IMR-90 (cell line): ENCODE measurements around the gene AMIGO1. TPM values are rescaled to one million over a fixed set of nuclear protein-coding genes. Genes with fewer than 3 reads are reported as not detected.

Experiments used
- ATAC-seq: fragments of 200-7000 bp; cut with Tn5 transposase; 2 replicates; pipeline ENCODE4 v1.9.1; 2020; ENCODE audit warnings: low read depth, mild to moderate bottlenecking, moderate library complexity
- BruUV-seq: library from RNA; stranded (reverse); fragments of 400-500 nt; replicated peaks from 2 replicates; lab custom pipeline; 2021; lab: Mats Ljungman, UMichigan
- CTCF ChIA-PET: fragments of 300-600 bp; formaldehyde crosslinking; extraction: SDS; loops from one replicate; lab custom pipeline; 2021; ENCODE audit warnings: antibody characterized with exemption; lab: Yijun Ruan, JAX
- POLR2A ChIA-PET: fragments of 300-600 bp; sonication (Branson Sonifier 250); formaldehyde crosslinking; loops from one replicate; lab custom pipeline; 2022; ENCODE audit warnings: antibody characterized with exemption; ENCODE audit not compliant: unreplicated experiment; lab: Charles Lee
- DNase-seq: peaks from one replicate; pipeline ENCODE4 v3.0.0; 2013
- H2AFZ ChIP-seq: replicated peaks from 2 replicates; pipeline ENCODE3; 2013; ENCODE audit warnings: low read length, mild to moderate bottlenecking; ENCODE audit not compliant: poor library complexity
- H2AK5ac ChIP-seq: 2 replicates; pipeline ENCODE4 v1.6.1; 2013; ENCODE audit warnings: low read depth, low read length, inconsistent platforms
- H2AK9ac ChIP-seq: replicated peaks from 2 replicates; pipeline ENCODE3; 2013; ENCODE audit warnings: mild to moderate bottlenecking, low read depth, low read length, moderate library complexity; ENCODE audit not compliant: poor library complexity
- H2BK120ac ChIP-seq: 2 replicates; pipeline ENCODE4 v1.6.1; 2013; ENCODE audit warnings: low read depth, low read length, inconsistent platforms
- H2BK15ac ChIP-seq: 3 replicates; pipeline ENCODE4 v1.6.1; 2013; ENCODE audit warnings: low read depth, low read length, inconsistent platforms
- H2BK20ac ChIP-seq: 2 replicates; pipeline ENCODE4 v1.6.1; 2013; ENCODE audit warnings: low read depth, mild to moderate bottlenecking, inconsistent platforms, low read length, moderate library complexity
- H2BK5ac ChIP-seq: 2 replicates; pipeline ENCODE4 v1.6.1; 2013; ENCODE audit warnings: mild to moderate bottlenecking, low read depth, low read length, inconsistent platforms; ENCODE audit not compliant: poor library complexity, severe bottlenecking
- H3K14ac ChIP-seq: replicated peaks from 2 replicates; pipeline ENCODE4 v1.6.1; 2013; ENCODE audit warnings: low read depth, low read length, inconsistent platforms
- H3K18ac ChIP-seq: 2 replicates; pipeline ENCODE4 v1.6.1; 2013; ENCODE audit warnings: low read depth, low read length, control low read depth
- H3K23ac ChIP-seq: 2 replicates; pipeline ENCODE4 v1.6.1; 2013; ENCODE audit warnings: low read depth, low read length, inconsistent platforms
- H3K27ac ChIP-seq: 2 replicates; pipeline ENCODE4 v1.5.1; 2013; ENCODE audit warnings: mild to moderate bottlenecking, control low read depth, low read length; ENCODE audit not compliant: insufficient read depth
- H3K27me3 ChIP-seq: 2 replicates; pipeline ENCODE4 v1.6.1; 2013; ENCODE audit warnings: low read length; ENCODE audit not compliant: control insufficient read depth, insufficient read depth
- H3K36me3 ChIP-seq: 2 replicates; pipeline ENCODE4 v1.6.1; 2013; ENCODE audit warnings: low read length, mixed read lengths; ENCODE audit not compliant: control insufficient read depth, insufficient read depth
- H3K4ac ChIP-seq: 2 replicates; pipeline ENCODE4 v1.6.1; 2013; ENCODE audit warnings: low read depth, low read length, inconsistent platforms
- H3K4me1 ChIP-seq: 2 replicates; pipeline ENCODE4 v1.6.1; 2013; ENCODE audit warnings: low read length, mixed read lengths; ENCODE audit not compliant: control insufficient read depth, insufficient read depth
- H3K4me2 ChIP-seq: 2 replicates; pipeline ENCODE4 v1.6.1; 2013; ENCODE audit warnings: low read depth, mild to moderate bottlenecking, control low read depth, low read length, moderate library complexity
- H3K4me3 ChIP-seq: 2 replicates; pipeline ENCODE4 v1.5.1; 2013; ENCODE audit warnings: low read depth, mild to moderate bottlenecking, control low read depth, low read length, moderate library complexity; ENCODE audit not compliant: insufficient read depth
- H3K56ac ChIP-seq: 2 replicates; pipeline ENCODE4 v1.6.1; 2013; ENCODE audit warnings: low read length, inconsistent platforms; ENCODE audit not compliant: insufficient read depth; ENCODE audit errors: extremely low read depth
- H3K79me1 ChIP-seq, 2 experiments: 2 replicates each; pipeline ENCODE4 v1.6.1; 2013; ENCODE audit warnings: low read length in 2 of 2, inconsistent platforms in 1 of 2, low read depth in 1 of 2
- H3K9ac ChIP-seq: 2 replicates; pipeline ENCODE4 v1.6.1; 2013; ENCODE audit warnings: low read depth, low read length, control low read depth
- H3K9me1 ChIP-seq: 2 replicates; pipeline ENCODE4 v1.6.1; 2013; ENCODE audit warnings: low read length, inconsistent platforms; ENCODE audit not compliant: insufficient read depth
- H3K9me3 ChIP-seq: 2 replicates; pipeline ENCODE4 v1.6.1; 2013; ENCODE audit warnings: low read length; ENCODE audit not compliant: control insufficient read depth, insufficient read depth
- H4K20me1 ChIP-seq: 2 replicates; pipeline ENCODE4 v1.6.1; 2013; ENCODE audit warnings: low read length, inconsistent platforms; ENCODE audit not compliant: insufficient read depth
- H4K5ac ChIP-seq: 2 replicates; pipeline ENCODE4 v1.6.1; 2013; ENCODE audit warnings: mild to moderate bottlenecking, low read depth, low read length, control low read depth
- H4K8ac ChIP-seq, 2 experiments: 2 replicates each; pipeline ENCODE4 v1.6.1; 2013; ENCODE audit warnings: low read depth in 2 of 2, low read length in 2 of 2, control low read depth in 1 of 2, inconsistent platforms in 1 of 2
- H4K91ac ChIP-seq: 2 replicates; pipeline ENCODE4 v1.6.1; 2013; ENCODE audit warnings: low read depth, low read length, inconsistent platforms; ENCODE audit not compliant: insufficient read depth
- CHD1 ChIP-seq: IDR thresholded peaks from 2 replicates; pipeline ENCODE4 v1.6.1; 2012; ENCODE audit warnings: low read depth, low read length, improper control_type of control experiment
- CTCF ChIP-seq: conservative IDR thresholded peaks from 2 replicates; pipeline ENCODE4 v1.5.1; 2012; ENCODE audit warnings: mild to moderate bottlenecking, low read depth, low read length, improper control_type of control experiment
- FOS ChIP-seq: fragments of 150-350 bp; IDR thresholded peaks from 2 replicates; pipeline ENCODE4 v1.6.1; 2016; ENCODE audit warnings: low read depth, low read length
- MAZ ChIP-seq: IDR thresholded peaks from 2 replicates; pipeline ENCODE4 v1.6.1; 2012; ENCODE audit warnings: low read depth, mild to moderate bottlenecking, low read length, improper control_type of control experiment, moderate library complexity, borderline replicate concordance
- MXI1 ChIP-seq: IDR thresholded peaks from 2 replicates; pipeline ENCODE4 v1.6.1; 2012; ENCODE audit warnings: low read depth, mild to moderate bottlenecking, low read length, moderate library complexity, borderline replicate concordance
- POLR2A ChIP-seq: IDR thresholded peaks from 2 replicates; pipeline ENCODE4 v1.6.1; 2012; ENCODE audit warnings: mild to moderate bottlenecking, low read depth, low read length
- RAD21 ChIP-seq: IDR thresholded peaks from 2 replicates; pipeline ENCODE4 v1.6.1; 2012; ENCODE audit warnings: low read length, improper control_type of control experiment
- RFX5 ChIP-seq: IDR thresholded peaks from 2 replicates; pipeline ENCODE4 v1.8.0; 2012; ENCODE audit warnings: low read depth, mild to moderate bottlenecking, low read length, moderate library complexity
- USF2 ChIP-seq: fragments of 150-350 bp; IDR thresholded peaks from 2 replicates; pipeline ENCODE4 v1.6.1; 2017; ENCODE audit warnings: mild to moderate bottlenecking, antibody characterized with exemption, low read length, low read depth
- WGBS, 2 experiments: methylation state at CpG; one replicate each; pipeline versions ENCODE4 v1.1.5 to v1.1.7; 2013; ENCODE audit warnings: missing lambda C conversion rate in 2 of 2; ENCODE audit not compliant: insufficient read length in 1 of 2; ENCODE audit errors: extremely low coverage in 2 of 2; 5-methylcytosine and 5-hydroxymethylcytosine counted together
- dilution Hi-C: fragments of 300-500 bp; cut with HindIII; formaldehyde crosslinking; loops from one replicate; pipeline ENCODE4 v1.14.3; 2018; ENCODE audit warnings: low sequenced_read_pairs; ENCODE audit not compliant: unreplicated experiment
- in situ Hi-C: fragments of 300-500 bp; cut with MboI; formaldehyde crosslinking; loops from 3 replicates; pipeline ENCODE4 v1.14.3; 2019; ENCODE audit warnings: low sequenced_read_pairs, inconsistent platforms, mixed read lengths
- intact Hi-C: fragments of 100-400 bp; cut with micrococcal nuclease; formaldehyde crosslinking; loops from 2 replicates; pipeline ENCODE4 v1.10.0; 2022
- polyA plus RNA-seq, 3 experiments: library from polyadenylated mRNA; depleted of rRNA; stranded (reverse); fragments of >200 nt; gene quantifications; 2 replicates each; pipeline ENCODE4 v1.2.3, GENCODE V29; 2012; ENCODE audit warnings: low replicate concordance in 1 of 3
- total RNA-seq: library from RNA; depleted of rRNA; stranded (reverse); fragments of >200 nt; gene quantifications from 2 replicates; pipeline ENCODE4 v1.2.3, GENCODE V29; 2012

AMIGO1 gene
- total and polyA plus RNA-seq, 2 of the 4 experiments (the other 2 are of a cell fraction) = 1.5 to 1.6 TPM

GRCh38 chr1:109472779-109473178 lies 36.7 kb downstream of the AMIGO1 start:
- H2BK120ac ChIP-seq = no peak overlapping the region
- ATAC-seq (no peak), DNase-seq (no peak)
- no peaks in the 10 kb centered on the region for H3K4me1 ChIP-seq
- no peak for TF ChIP-seq CHD1
- no peak for TF ChIP-seq MXI1
- no peak for TF ChIP-seq FOS
- TF ChIP-seq USF2 = no peak
- no peak for TF ChIP-seq MAZ
- TF ChIP-seq RAD21 = no peak
- TF ChIP-seq POLR2A = no peak
- TF ChIP-seq CTCF = no peak
- TF ChIP-seq RFX5 = no peak
- no peak overlapping the region for H2BK5ac ChIP-seq
- H3K27ac ChIP-seq = no peak overlapping the region
- no peak overlapping the region for H2AK5ac ChIP-seq
- H3K14ac ChIP-seq = no peak overlapping the region
- POLR2A ChIA-PET = no interaction called here
- peaks cover 60% of the 10 kb centered on the region for H3K27me3 ChIP-seq
- no peak overlapping the region for H3K4me3 ChIP-seq
- no peaks in the 10 kb centered on the region for H4K20me1 ChIP-seq
- no peak overlapping the region for H3K23ac ChIP-seq
- H3K9ac ChIP-seq = no peak overlapping the region
- no peak overlapping the region for H3K4me2 ChIP-seq
- H3K9me3 ChIP-seq = no peaks in the 10 kb centered on the region
- no peak overlapping the region for H4K5ac ChIP-seq
- no peak overlapping the region for H2BK15ac ChIP-seq
- in situ Hi-C loops = no loop called here
- no CpG with 5 or more reads among the region's 3 CpGs for WGBS, 2 experiments
- H3K36me3 ChIP-seq = no peaks in the 10 kb centered on the region
- H2AFZ ChIP-seq = no peak overlapping the region
- H4K8ac ChIP-seq = no peak overlapping the region
- intact Hi-C loops = no loop called here
- H4K91ac ChIP-seq = no peak overlapping the region
- no TSS peak for BruUV-seq
- no peaks in the 10 kb centered on the region for H3K79me1 ChIP-seq
- dilution Hi-C loops = no loop called here
- H3K9me1 ChIP-seq = no peaks in the 10 kb centered on the region
- no peak overlapping the region for H3K4ac ChIP-seq
- no peak overlapping the region for H2BK20ac ChIP-seq
- no peak overlapping the region for H3K56ac ChIP-seq
- no peak overlapping the region for H3K18ac ChIP-seq
- no peak overlapping the region for H2AK9ac ChIP-seq
- CTCF ChIA-PET = no interaction called here
